Skeletal muscle satellite cell (primary cell): ENCODE data around the gene KCTD5.
"Not testable (repeated sequence)": the region's sequence is repeated elsewhere in the genome, so short reads cannot be mapped to it uniquely, and the experiment has no call there.

Source experiments
- H3K27me3 ChIP-seq: 2 replicates; pipeline ENCODE4 v1.7.0; 2013; ENCODE audit warnings: low read length; ENCODE audit not compliant: control insufficient read depth, insufficient read depth
- H3K36me3 ChIP-seq: 2 replicates; pipeline ENCODE4 v1.7.0; 2013; ENCODE audit warnings: mild to moderate bottlenecking, control low read depth, low read length; ENCODE audit not compliant: insufficient read depth
- H3K4me1 ChIP-seq: 2 replicates; pipeline ENCODE4 v1.7.0; 2013; ENCODE audit warnings: low read length; ENCODE audit not compliant: control insufficient read depth, insufficient read depth
- H3K4me2 ChIP-seq: 2 replicates; pipeline ENCODE4 v1.7.0; 2013; ENCODE audit warnings: mild to moderate bottlenecking, low read length
- H3K4me3 ChIP-seq: 2 replicates; pipeline ENCODE4 v1.7.0; 2013; ENCODE audit warnings: low read length
- H3K9ac ChIP-seq: 2 replicates; pipeline ENCODE4 v1.7.0; 2013; ENCODE audit warnings: mild to moderate bottlenecking, low read depth, low read length, moderate library complexity
- H3K9me3 ChIP-seq: replicated peaks from 2 replicates; pipeline ENCODE4 v1.7.0; 2013; ENCODE audit warnings: mild to moderate bottlenecking, control low read depth, low read length

Gene KCTD5

DNA sequence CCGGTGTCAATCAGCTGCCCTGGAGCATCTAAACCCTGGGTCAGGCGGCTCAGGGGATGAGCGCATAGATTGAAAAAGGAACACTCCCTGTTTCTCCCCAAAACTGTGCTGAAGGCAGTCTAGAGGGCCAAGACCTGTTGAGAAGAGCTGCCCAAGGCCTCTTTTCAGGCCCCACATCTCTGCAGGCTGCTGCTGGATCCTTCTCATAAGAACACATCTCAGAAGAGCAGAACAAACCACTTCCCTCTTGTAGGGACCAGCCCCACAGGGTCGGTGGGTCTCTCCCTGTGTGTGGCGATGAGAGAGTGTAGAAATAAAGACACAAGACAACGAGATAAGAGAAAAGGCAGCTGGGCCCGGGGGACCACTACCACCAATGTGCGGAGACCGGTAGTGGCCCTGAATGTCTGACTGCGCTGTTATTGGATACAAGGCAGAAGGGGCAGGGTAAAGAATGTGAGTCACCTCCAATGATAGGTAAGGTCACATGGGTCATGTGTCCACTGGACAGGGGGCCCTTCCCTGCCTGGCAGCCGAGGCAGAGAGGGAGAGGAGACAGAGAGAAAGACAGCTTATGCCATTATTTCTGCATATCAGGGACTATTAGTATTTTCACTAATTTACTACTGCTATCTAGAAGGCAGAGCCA, 22.2 kb upstream of the KCTD5 start:
- H3K4me2 ChIP-seq, H3K4me1 ChIP-seq, H3K9me3 ChIP-seq, H3K4me3 ChIP-seq, H3K9ac ChIP-seq, H3K36me3 ChIP-seq: not testable (repeated sequence)
- H3K27me3 ChIP-seq: peaks cover 11% of the 10 kb centered on the region

DNA sequence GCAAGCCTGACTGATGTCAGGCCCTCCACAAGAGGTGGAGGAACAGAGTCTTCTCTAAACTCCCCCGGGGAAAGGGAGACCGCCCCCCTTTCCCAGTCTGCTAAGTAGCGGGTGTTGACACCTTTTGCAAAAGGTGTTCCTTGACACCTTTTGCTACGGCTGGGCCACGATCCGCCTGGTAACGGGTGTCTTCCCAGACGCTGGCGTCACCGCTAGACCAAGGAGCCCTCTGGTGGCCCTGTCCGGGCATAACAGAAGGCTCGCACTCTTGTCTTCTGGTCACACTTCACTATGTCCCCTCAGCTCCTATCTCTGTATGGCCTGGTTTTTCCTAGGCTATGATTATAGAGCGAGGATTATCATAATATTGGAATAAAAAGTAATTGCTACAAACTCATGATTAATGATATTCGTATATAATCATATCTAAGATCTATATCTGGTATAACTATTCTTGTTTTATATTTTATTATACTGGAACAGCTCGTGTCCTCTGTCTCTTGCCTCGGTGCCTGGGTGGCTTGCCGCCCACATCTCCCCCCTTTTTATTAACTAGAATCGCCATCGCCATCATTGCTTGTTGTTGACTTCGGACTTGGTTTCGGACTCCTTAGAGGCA, 21.5 kb upstream of the KCTD5 start:
- H3K4me1 ChIP-seq, H3K4me3 ChIP-seq, H3K9ac ChIP-seq, H3K4me2 ChIP-seq, H3K9me3 ChIP-seq, H3K36me3 ChIP-seq: not testable (repeated sequence)
- peaks cover 11% of the 10 kb centered on the region for H3K27me3 ChIP-seq

DNA sequence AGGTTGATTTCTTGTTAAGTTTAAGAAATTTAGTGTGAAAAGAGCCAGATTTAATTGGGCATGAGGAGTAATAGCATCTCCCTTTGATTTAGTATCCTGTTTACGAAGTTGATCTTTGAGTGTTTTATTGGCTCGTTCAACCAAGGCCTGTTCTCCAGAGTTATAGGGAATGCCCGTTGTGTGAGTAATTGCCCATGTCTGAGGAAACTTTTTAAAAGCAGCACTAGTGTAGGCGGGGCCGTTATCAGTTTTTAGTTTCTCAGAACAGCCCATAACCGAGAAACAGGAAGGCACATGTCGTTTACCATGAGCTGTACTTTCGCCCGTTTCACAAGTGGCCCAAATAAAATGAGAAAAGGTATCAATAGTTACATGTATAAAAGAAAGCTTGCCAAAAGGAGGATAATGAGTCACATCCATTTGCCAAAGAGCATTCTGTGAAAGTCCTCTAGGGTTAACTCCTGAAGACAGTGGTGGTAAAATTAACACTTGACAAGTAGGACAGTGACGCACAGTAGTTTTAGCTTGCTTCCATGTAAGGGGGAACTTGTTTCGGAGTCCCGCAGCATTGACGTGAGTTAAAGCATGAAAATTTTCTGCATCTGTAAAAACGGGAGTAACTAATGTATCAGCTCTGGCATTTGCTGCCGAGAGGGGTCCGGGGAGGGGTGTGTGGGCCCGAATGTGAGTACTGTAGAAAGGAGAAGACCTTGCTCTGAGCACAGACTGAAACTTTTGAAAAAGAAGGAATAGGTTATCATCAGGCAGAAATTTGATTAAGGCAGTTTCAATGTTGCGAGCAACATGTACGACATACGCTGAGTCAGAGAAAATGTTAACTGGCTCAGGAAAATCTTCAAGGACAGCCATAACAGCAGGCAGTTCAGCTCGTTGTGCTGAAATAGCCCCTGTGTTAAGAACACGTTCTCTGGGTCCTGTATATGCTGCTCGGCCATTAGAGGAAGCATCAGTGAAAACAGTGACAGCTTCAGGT, 18.5 kb upstream of the KCTD5 start:
- Histone ChIP-seq H3K4me3 (no peak overlapping the region), H3K27me3 (no peaks in the 10 kb centered on the region), H3K36me3 (no peaks in the 10 kb centered on the region), H3K9me3 (no peaks in the 10 kb centered on the region), H3K4me2 (no peak overlapping the region), H3K4me1 (peaks cover 9% of the 10 kb centered on the region), H3K9ac (no peak overlapping the region)

DNA sequence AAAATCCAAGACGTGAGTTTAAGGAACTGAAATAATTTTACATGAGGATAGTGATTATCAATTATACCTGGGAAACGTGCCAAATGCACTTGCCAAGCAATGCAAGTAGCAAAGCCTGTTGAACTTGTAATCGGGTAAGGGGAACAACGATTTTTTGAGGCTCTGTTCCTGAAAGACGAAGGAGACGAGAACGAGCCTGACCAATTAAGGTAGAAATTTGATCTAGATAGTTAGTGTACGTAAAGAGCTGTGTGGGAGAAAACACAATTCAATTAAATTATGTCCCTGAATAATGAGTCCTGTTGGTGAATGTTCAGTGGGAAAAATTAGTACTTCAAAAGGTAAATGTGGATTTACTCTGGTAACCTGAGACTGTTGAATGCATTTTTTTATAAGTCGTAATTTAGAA, 17.7 kb upstream of the KCTD5 start:
- Histone ChIP-seq H3K9ac (no peak overlapping the region), H3K27me3 (no peaks in the 10 kb centered on the region), H3K4me3 (no peak overlapping the region), H3K4me1 (peaks cover 9% of the 10 kb centered on the region), H3K9me3 (no peaks in the 10 kb centered on the region), H3K4me2 (no peak overlapping the region), H3K36me3 (no peaks in the 10 kb centered on the region)

DNA sequence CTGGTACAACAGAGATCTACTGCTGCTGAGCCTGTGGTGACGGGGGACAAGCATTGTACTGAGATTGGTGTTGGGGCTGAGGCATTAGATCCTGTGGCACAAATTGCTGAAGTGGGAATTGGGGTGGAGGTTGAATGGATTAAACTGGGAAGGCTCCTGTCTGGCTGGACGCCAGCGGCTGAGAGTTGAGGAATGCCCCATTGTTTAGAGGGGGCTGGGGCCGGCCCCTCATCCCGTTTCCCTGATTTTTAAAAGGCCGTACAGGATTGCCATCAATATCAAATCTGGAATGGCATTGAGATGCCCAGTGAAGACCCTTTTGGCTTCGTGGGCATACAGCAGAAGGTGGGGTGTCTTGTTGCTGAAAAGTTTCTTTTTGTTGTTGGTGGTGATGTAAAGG, 15.7 kb upstream of the KCTD5 start:
- not testable (repeated sequence) for H3K4me3 ChIP-seq, H3K4me1 ChIP-seq, H3K9ac ChIP-seq, H3K4me2 ChIP-seq, H3K27me3 ChIP-seq, H3K36me3 ChIP-seq, H3K9me3 ChIP-seq

DNA sequence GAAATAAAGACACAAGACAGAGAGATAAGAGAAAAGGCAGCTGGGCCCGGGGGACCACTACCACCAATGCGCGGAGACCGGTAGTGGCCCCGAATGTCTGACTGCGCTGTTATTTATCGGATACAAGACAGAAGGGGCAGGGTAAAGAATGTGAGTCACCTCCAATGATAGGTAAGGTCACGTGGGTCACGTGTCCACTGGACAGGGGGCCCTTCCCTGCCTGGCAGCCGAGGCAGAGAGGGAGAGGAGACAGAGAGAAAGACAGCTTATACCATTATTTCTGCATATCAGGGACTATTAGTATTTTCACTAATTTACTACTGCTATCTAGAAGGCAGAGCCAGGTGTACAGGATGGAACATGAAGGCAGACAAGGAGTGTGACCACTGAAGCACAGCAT, 12.7 kb upstream of the KCTD5 start:
- not testable (repeated sequence) for H3K4me3 ChIP-seq, H3K9ac ChIP-seq, H3K36me3 ChIP-seq, H3K27me3 ChIP-seq, H3K9me3 ChIP-seq
- H3K4me2 ChIP-seq: peak overlapping the region; percentile 37
- H3K4me1 ChIP-seq: peaks cover 14% of the 10 kb centered on the region

DNA sequence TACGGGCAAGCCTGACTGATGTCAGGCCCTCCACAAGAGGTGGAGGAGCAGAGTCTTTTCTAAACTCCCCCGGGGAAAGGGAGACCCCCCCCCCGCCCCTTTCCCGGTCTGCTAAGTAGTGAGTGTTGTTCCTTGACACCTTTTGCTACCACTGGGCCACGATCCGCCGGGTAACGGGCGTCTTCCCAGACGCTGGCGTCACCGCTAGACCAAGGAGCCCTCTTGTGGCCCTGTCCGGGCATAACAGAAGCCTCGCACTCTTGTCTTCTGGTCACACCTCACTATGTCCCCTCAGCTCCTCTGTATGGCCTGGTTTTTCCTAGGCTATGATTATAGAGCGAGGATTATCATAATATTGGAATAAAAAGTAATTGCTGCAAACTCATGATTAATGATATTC, 12.3 kb upstream of the KCTD5 start:
- H3K36me3 ChIP-seq, H3K27me3 ChIP-seq, H3K4me3 ChIP-seq, H3K9me3 ChIP-seq, H3K9ac ChIP-seq: not testable (repeated sequence)
- H3K4me1 ChIP-seq: peaks cover 14% of the 10 kb centered on the region
- H3K4me2 ChIP-seq: peak overlapping the region; percentile 37

DNA sequence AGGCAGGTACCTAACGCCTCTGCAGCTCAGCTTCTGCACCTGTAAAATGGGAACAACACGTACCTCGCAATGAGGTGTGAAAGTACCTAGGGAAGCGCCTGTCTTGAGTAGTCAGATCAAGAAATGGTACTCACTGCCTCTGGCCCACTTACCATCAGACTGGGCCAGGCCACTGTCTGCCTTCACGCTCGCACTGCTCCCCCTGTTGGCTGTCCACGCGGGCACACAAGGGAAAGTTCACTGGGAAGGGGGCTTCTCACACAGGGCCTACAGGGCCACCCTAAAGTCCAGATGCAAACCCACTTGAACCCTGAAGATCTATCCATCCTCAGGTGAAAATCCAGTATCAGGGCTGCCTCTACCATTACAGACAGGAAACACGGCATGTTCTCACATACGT, 11.1 kb upstream of the KCTD5 start:
- H3K4me1 ChIP-seq: peaks cover 14% of the 10 kb centered on the region
- H3K9me3 ChIP-seq, H3K36me3 ChIP-seq, H3K4me3 ChIP-seq, H3K27me3 ChIP-seq, H3K4me2 ChIP-seq, H3K9ac ChIP-seq: not testable (repeated sequence)

DNA sequence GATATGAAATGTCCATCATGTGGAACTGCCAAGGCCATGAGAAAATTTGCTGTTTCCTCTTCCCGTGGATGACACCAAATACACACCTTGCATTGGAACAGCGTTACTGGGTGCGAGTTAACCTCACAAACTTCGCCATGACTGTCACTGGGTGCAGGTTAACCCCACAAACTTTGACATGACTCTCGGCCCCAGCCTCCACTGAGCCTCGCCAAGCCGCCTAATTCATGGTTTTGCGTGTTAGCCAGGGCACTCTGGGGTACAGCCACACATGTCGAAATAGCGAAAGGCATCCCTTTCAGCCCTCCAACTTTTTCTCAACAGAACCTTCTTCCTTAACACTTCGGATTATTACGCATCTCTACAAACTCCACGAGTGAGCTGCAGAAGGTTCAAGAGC, 10.6 kb upstream of the KCTD5 start:
- Histone ChIP-seq H3K4me3 (peak overlapping the region; percentile 92), H3K9ac (peak overlapping the region; percentile 88), H3K4me2 (peak overlapping the region; percentile 78)

DNA sequence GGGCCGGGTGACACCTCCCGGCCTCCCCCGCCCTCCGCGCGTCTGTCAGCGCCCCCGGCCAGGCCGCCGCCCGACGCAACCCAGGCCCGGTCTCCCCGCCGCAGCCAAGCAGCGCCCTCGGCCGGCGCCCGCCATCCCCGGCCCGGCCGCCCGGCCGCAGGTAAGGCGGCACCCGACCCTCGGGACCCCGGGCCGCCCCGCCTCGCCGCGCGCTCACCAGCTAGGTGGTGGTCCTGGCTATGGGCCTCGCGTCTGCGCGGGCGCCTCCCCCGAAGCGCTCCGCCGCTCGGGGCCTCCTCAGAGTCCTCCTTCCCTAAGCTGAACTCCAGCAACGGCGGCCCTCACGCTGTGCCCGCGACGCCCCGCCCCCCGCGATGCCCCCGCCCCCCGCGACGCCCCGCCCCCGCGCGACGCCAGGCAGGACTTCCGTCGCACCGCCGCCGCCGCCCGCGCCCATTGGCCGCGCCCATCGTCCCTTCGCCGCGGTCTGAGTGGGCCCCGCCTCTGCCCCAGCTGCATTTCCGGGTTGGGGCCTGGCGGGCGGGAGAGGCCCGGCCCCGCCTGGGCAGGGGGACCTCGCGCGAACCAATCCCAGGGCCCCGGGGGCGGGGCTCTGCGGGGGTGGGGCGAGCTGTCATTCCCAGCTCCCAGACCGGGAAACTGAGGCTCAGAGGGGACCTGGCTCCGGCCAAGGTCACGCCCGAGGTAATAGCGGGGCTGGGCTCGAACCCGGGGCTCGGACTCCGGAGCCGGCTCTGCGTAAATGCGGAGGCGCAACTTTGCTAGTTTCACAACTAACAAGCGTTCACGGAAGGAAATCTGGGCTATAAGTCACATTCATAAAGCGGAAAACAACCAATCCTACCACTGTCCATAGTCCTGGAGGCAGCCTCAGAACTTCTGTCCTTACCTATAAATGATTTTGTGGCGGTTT, 9.0 kb upstream of the KCTD5 start:
- peak overlapping the region; percentile 88 for H3K9ac ChIP-seq
- H3K9me3 ChIP-seq: no peaks in the 10 kb centered on the region
- H3K4me1 ChIP-seq: peaks cover 14% of the 10 kb centered on the region
- peak overlapping the region; percentile 96 for H3K4me3 ChIP-seq
- H3K4me2 ChIP-seq: peak overlapping the region; percentile 97
- no peaks in the 10 kb centered on the region for H3K36me3 ChIP-seq
- no peaks in the 10 kb centered on the region for H3K27me3 ChIP-seq

More for the DNA sequence above, 10.6 kb upstream of the KCTD5 start:
- H3K9me3 ChIP-seq: no peaks in the 10 kb centered on the region
- peaks cover 14% of the 10 kb centered on the region for H3K4me1 ChIP-seq
- no peaks in the 10 kb centered on the region for H3K36me3 ChIP-seq
- H3K27me3 ChIP-seq: no peaks in the 10 kb centered on the region

DNA sequence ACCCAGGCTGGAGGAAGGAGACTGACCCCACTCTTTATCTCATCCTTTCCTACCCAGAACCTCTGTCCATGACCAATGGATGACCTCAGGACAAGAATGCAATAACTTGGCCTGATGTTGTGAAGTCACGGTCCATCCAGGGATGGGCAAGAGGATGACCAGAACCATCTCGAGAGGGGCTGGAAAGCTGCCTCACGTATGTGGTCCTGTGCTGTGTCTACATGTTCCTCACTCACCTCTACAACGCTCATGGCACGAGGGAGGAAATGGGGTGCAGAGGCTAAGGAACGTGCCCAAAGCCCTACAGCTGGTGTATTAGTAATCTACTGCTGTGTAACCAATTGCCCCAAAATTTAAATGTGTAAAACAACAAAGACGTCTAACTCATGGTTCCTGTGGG, 7.3 kb upstream of the KCTD5 start:
- no peak overlapping the region for H3K4me3 ChIP-seq
- no peaks in the 10 kb centered on the region for H3K36me3 ChIP-seq
- H3K4me1 ChIP-seq: peaks cover 20% of the 10 kb centered on the region

More for the DNA sequence above, 7.3 kb upstream of the KCTD5 start:
- Histone ChIP-seq H3K27me3 (no peaks in the 10 kb centered on the region), H3K9ac (no peak overlapping the region), H3K4me2 (no peak overlapping the region), H3K9me3 (no peaks in the 10 kb centered on the region)
